ENCODE results near the gene HCN4.

DNA sequence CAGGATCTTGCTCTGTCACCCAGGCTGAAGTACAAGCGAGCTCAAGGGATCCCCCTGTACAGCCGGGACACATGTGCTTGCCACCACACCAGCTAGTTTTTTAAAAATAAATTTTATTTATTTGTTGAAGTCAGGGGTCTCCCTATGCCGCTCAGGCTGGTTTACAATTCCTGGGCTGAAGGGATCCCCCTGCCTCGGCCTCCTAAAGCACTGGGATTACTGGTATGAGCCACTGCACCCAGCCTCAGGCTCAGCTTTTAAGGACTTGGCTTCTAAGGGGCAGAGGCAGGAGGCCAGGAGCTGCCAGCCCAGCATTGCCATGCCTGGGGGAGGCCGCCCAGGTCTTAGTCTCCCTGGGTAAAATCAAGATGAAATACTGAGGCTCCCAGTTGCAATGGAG lies 37.3 kb downstream of the HCN4 start:
- TF ChIP-seq, protein P1, sequence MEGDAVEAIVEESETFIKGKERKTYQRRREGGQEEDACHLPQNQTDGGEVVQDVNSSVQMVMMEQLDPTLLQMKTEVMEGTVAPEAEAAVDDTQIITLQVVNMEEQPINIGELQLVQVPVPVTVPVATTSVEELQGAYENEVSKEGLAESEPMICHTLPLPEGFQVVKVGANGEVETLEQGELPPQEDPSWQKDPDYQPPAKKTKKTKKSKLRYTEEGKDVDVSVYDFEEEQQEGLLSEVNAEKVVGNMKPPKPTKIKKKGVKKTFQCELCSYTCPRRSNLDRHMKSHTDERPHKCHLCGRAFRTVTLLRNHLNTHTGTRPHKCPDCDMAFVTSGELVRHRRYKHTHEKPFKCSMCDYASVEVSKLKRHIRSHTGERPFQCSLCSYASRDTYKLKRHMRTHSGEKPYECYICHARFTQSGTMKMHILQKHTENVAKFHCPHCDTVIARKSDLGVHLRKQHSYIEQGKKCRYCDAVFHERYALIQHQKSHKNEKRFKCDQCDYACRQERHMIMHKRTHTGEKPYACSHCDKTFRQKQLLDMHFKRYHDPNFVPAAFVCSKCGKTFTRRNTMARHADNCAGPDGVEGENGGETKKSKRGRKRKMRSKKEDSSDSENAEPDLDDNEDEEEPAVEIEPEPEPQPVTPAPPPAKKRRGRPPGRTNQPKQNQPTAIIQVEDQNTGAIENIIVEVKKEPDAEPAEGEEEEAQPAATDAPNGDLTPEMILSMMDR (IDR thresholded peaks at IDR 0.05): no peak
- TF ChIP-seq POLR2A (IDR thresholded peaks at IDR 0.05): no peak
